Stomach (tissue), 8 donors: Measurements from ENCODE around the gene PCNX3. TPM values are rescaled to one million over a fixed set of nuclear protein-coding genes. Genes with fewer than 3 reads are reported as not detected.

Source experiments
- polyA plus RNA-seq, 3 donors: library from polyadenylated mRNA; stranded (reverse); fragments of 200-250 nt; gene quantifications; one replicate each; pipeline ENCODE4 v1.2.3, GENCODE V29; 2013
- small RNA-seq, 4 donors: library from RNA; depleted of rRNA; stranded (forward); fragments of <200 nt; gene quantifications; one replicate each; pipeline ENCODE3, GENCODE V24; 2016
- total RNA-seq, 5 donors: library from RNA; depleted of rRNA; stranded (reverse); fragments of >200 nt; gene quantifications; one replicate each; pipeline versions ENCODE4 v1.1.0 to v1.2.3, GENCODE V29; 2014 to 2016
- donor health status: healthy with polysubstance abuse.
- donor health status: Bipolar disorder and iron deficiency.
- donor health status: healthy.

The PCNX3 gene
- total and polyA plus RNA-seq, 8 donors, result 4.6 to 76.2 (median 22.0) TPM

Small RNA genes within 50 kb of the gene (small RNA-seq; reads per million reads assigned to genes)
- 0 reads per million in 4 donors for gene MIR4489
- gene MIR4690, result 0 to 0.45 (median 0) reads per million in 4 donors

Other genes starting within 250 kb of the PCNX3 start
- 100 to 1,000 TPM in 1 of 5 donors, 1 to 10 TPM in 4; 1.2 to 101 (median 2.4) TPM for gene SLC25A45, start 233.1 kb upstream of the PCNX3 start, total RNA-seq
- 1 to 10 TPM; 1.9 to 3.8 (median 3.1) TPM for gene SLC25A45, start 233.1 kb upstream of the PCNX3 start, polyA plus RNA-seq
- gene FRMD8, start 229.1 kb upstream of the PCNX3 start, total RNA-seq, result 100 to 1,000 TPM in 3 of 5 donors, 10 to 100 TPM in 1, 1 to 10 TPM in 1; 9.3 to 340 (median 114) TPM
- 10 to 100 TPM; 11.8 to 16.3 (median 13.6) TPM for gene FRMD8, start 229.1 kb upstream of the PCNX3 start, polyA plus RNA-seq
- gene NEAT1, start 193.0 kb upstream of the PCNX3 start, total RNA-seq, result 1,000 to 10,000 TPM in 2 of 5 donors, 100 to 1,000 TPM in 3; 253 to 2,124 (median 789) TPM
- 1,000 to 10,000 TPM in 1 of 3 donors, 100 to 1,000 TPM in 2; 131 to 1,368 (median 157) TPM for gene NEAT1, start 193.0 kb upstream of the PCNX3 start, polyA plus RNA-seq
- over 10,000 TPM; 11,517 to 39,496 (median 13,707) TPM for gene MALAT1, start 116.7 kb upstream of the PCNX3 start, total RNA-seq
- gene MALAT1, start 116.7 kb upstream of the PCNX3 start, polyA plus RNA-seq, result 100 to 1,000 TPM; 124 to 296 (median 126) TPM
- 10 to 100 TPM in 4 of 5 donors, 1 to 10 TPM in 1; 3.5 to 89.0 (median 65.2) TPM for gene SCYL1, start 90.7 kb upstream of the PCNX3 start, total RNA-seq
- 10 to 100 TPM; 65.8 to 94.8 (median 86.1) TPM for gene SCYL1, start 90.7 kb upstream of the PCNX3 start, polyA plus RNA-seq
- 100 to 1,000 TPM in 4 of 5 donors, 10 to 100 TPM in 1; 35.1 to 452 (median 117) TPM for gene LTBP3, start 57.4 kb upstream of the PCNX3 start, total RNA-seq
- gene LTBP3, start 57.4 kb upstream of the PCNX3 start, polyA plus RNA-seq, result 10 to 100 TPM; 26.9 to 58.2 (median 28.7) TPM
- gene ZNRD2, start 45.3 kb upstream of the PCNX3 start, total RNA-seq, result 10 to 100 TPM; 17.7 to 99.1 (median 51.9) TPM
- 10 to 100 TPM; 49.6 to 56.6 (median 51.8) TPM for gene ZNRD2, start 45.3 kb upstream of the PCNX3 start, polyA plus RNA-seq
- gene FAM89B, start 43.2 kb upstream of the PCNX3 start, total RNA-seq, result 10 to 100 TPM in 4 of 5 donors, 1 to 10 TPM in 1; 3.9 to 57.8 (median 48.1) TPM
- gene FAM89B, start 43.2 kb upstream of the PCNX3 start, polyA plus RNA-seq, result 10 to 100 TPM; 63.4 to 68.2 (median 65.1) TPM
- 100 to 1,000 TPM in 4 of 5 donors, 10 to 100 TPM in 1; 43.0 to 200 (median 126) TPM for gene EHBP1L1, start 39.7 kb upstream of the PCNX3 start, total RNA-seq
- gene EHBP1L1, start 39.7 kb upstream of the PCNX3 start, polyA plus RNA-seq, result 10 to 100 TPM; 28.0 to 67.6 (median 49.2) TPM
- 1 to 10 TPM in 1 of 5 donors, under 1 TPM in 1, not detected in 3; 0.58 to 2.6 TPM for gene KCNK7, start 20.0 kb upstream of the PCNX3 start, total RNA-seq
- 1 to 10 TPM in 2 of 3 donors, not detected in 1; 3.5 to 5.8 TPM for gene KCNK7, start 20.0 kb upstream of the PCNX3 start, polyA plus RNA-seq
- gene MAP3K11, start 1.6 kb upstream of the PCNX3 start, total RNA-seq, result 100 to 1,000 TPM in 1 of 5 donors, 10 to 100 TPM in 4; 37.6 to 118 (median 63.6) TPM
- 10 to 100 TPM; 31.0 to 62.9 (median 44.8) TPM for gene MAP3K11, start 1.6 kb upstream of the PCNX3 start, polyA plus RNA-seq
- 10 to 100 TPM; 13.2 to 47.5 (median 33.8) TPM for gene SIPA1, start 22.3 kb downstream of the PCNX3 start, total RNA-seq
- gene SIPA1, start 22.3 kb downstream of the PCNX3 start, polyA plus RNA-seq, result 10 to 100 TPM; 59.9 to 80.4 (median 67.6) TPM
- 10 to 100 TPM; 27.4 to 68.8 (median 54.0) TPM for gene RELA, start 47.1 kb downstream of the PCNX3 start, total RNA-seq
- 10 to 100 TPM; 37.9 to 56.8 (median 39.2) TPM for gene RELA, start 47.1 kb downstream of the PCNX3 start, polyA plus RNA-seq
- gene KAT5, start 96.5 kb downstream of the PCNX3 start, total RNA-seq, result 10 to 100 TPM; 13.3 to 99.1 (median 58.7) TPM
- 10 to 100 TPM; 51.5 to 76.8 (median 53.5) TPM for gene KAT5, start 96.5 kb downstream of the PCNX3 start, polyA plus RNA-seq
- 100 to 1,000 TPM in 1 of 5 donors, 10 to 100 TPM in 4; 14.1 to 171 (median 49.0) TPM for gene RNASEH2C, start 105.0 kb downstream of the PCNX3 start, total RNA-seq
- gene RNASEH2C, start 105.0 kb downstream of the PCNX3 start, polyA plus RNA-seq, result 10 to 100 TPM; 69.2 to 86.4 (median 83.9) TPM
- gene AP5B1, start 165.2 kb downstream of the PCNX3 start, total RNA-seq, result 10 to 100 TPM in 4 of 5 donors, 1 to 10 TPM in 1; 7.3 to 44.9 (median 19.6) TPM
- gene AP5B1, start 165.2 kb downstream of the PCNX3 start, polyA plus RNA-seq, result 1 to 10 TPM; 3.6 to 5.1 (median 3.7) TPM
- 100 to 1,000 TPM in 1 of 5 donors, 10 to 100 TPM in 1, 1 to 10 TPM in 2, not detected in 1; 1.2 to 120 (median 9.9) TPM for gene OVOL1, start 171.3 kb downstream of the PCNX3 start, total RNA-seq
- gene OVOL1, start 171.3 kb downstream of the PCNX3 start, polyA plus RNA-seq, result 1 to 10 TPM in 2 of 3 donors, under 1 TPM in 1; 0.92 to 7.8 (median 1.3) TPM
- 1 to 10 TPM in 2 of 5 donors, under 1 TPM in 1, not detected in 2; 0.29 to 1.4 (median 1.3) TPM for gene SNX32, start 218.2 kb downstream of the PCNX3 start, total RNA-seq
- under 1 TPM; 0.25 to 0.90 (median 0.61) TPM for gene SNX32, start 218.2 kb downstream of the PCNX3 start, polyA plus RNA-seq
- 1,000 to 10,000 TPM in 1 of 5 donors, 100 to 1,000 TPM in 4; 389 to 1,430 (median 677) TPM for gene CFL1, start 242.4 kb downstream of the PCNX3 start, total RNA-seq
- gene CFL1, start 242.4 kb downstream of the PCNX3 start, polyA plus RNA-seq, result 100 to 1,000 TPM; 534 to 874 (median 658) TPM
- 100 to 1,000 TPM in 2 of 5 donors, 10 to 100 TPM in 3; 26.4 to 162 (median 81.1) TPM for gene MUS81, start 244.7 kb downstream of the PCNX3 start, total RNA-seq
- 10 to 100 TPM; 32.7 to 64.6 (median 32.9) TPM for gene MUS81, start 244.7 kb downstream of the PCNX3 start, polyA plus RNA-seq